HG02623 (cell line): Measurements from ENCODE around the gene UBE2S.

Experiments used
- ATAC-seq: cut with Tn5 transposase; IDR thresholded peaks from one replicate; pipeline ENCODE4 v1.9.1; 2021; ENCODE audit warnings: moderate library complexity; ENCODE audit not compliant: unreplicated experiment

UBE2S gene

DNA sequence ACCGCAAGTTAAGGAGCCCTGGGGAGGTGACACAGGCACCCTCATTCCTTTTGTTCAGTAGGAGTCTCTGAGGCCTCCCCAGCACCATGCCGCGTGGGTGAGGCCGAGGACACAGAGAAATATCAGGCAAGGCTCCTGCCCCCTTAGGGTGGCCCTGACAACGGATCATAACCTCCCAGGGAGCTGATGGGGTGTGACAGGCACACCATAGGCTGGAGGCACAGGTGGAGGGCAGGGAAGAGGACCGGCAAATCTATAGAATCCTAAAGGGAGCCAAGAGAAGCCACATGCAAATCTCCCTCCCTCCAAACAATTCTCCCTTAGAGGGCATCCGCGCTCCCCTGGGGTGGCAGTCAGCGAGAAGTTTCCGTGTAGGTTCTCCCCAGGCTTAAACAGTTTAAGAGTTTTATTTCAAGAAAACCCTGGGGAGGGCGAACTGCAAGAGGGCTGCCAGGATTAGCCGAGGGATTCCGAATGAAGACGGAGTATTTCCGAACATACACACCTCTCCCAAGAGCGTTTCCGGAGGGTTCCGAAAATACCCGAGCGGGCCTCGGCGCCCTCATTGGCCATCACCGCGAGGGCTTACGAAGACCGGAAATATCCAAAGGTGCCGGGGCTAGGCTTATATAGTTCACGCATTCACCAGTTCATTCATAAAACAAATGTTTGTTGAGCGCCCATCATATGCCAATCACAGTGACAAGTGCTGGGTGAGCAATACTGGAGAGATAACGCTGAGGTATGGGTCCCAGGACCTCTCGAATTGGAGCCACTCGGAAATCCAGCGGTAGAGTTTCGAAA is 22.5 kb downstream of the UBE2S start:
- peak; percentile 37 for ATAC-seq

DNA sequence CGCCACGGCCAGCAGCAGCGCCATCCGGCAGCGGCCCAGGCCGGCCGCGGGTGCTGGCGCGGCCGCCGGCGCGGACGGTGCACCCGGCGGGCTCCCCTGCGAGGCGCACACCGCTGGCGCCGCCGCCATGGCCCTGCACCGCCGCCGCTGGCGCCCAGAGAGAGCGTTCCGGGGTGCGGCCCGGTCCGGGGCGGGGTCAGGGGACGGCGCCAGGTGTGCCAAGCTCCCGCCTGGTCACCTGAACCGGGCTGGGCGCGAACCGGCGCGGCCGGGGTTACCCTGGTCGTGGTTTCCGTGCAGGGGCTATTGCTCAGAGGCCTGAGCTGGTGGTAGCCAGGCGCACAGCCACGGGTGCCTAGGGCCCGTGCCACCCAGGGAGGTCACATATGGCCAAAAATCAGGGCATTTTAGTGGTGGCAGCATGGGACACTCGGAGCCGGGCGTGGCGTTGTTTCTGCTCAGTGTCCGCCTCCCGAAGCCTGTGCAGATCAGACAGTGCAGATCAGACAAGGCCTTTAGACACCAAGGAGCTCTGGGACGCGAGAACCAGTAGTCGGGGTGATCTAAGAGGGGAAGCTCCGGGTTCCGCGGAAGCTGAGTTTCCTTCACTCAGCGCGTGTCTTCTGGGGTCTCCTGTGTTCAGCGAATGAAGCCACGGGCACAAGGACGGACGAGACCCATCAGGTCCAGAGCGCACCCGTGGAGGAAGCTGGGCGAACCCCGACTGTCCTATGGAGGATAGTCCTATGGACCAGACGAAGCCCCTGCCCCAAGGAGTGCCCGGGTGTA is 23.3 kb downstream of the UBE2S start, which contains the start of gene TMEM238:
TMEM238 (minus strand) TSS at position 162 of the 789 bp plus-strand sequence; CDS start at position 129, 33 bp downstream.
- ATAC-seq, result no peak

DNA sequence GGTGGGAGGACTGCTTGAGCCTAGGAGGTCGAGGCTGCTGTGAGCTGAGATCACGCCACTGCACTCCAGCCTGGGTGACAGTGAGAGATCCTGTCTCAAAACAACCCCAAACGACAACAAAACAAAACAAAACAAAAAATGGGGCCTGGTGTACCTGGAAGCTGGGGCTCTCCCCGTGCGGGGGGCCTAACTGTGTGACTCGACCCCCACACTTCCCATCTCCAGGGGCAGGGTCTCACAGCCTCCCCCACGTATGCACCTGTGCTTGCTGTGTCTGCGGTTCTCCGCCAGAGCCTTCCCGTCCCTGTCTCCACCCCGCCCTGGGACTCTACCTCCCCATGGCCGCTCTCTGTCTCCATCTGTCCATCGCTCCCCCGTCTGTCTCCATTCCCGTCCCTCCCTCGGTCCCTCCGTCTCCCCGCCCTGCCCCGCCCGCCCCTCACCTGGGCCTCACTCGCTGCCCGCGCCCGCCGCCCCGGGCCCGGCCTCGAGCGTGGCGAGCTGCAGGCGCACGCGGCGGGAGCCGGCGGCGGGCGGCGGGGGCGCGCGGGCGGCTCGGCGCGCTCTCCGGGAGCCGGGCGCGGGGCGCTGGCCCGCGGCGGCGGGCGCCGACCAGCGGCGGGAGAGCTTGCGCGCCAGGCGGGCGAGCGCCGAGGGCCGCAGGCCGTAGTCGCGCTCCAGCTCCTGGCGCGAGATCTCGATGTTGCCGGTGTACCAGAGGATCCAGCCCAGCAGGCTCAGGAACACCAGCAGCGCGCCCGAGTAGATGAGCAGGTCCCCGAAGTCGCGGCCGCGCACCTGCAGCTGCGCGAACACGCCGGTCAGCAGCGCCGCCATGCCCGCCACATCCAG is 24.1 kb downstream of the UBE2S start:
- ATAC-seq, result no peak

DNA sequence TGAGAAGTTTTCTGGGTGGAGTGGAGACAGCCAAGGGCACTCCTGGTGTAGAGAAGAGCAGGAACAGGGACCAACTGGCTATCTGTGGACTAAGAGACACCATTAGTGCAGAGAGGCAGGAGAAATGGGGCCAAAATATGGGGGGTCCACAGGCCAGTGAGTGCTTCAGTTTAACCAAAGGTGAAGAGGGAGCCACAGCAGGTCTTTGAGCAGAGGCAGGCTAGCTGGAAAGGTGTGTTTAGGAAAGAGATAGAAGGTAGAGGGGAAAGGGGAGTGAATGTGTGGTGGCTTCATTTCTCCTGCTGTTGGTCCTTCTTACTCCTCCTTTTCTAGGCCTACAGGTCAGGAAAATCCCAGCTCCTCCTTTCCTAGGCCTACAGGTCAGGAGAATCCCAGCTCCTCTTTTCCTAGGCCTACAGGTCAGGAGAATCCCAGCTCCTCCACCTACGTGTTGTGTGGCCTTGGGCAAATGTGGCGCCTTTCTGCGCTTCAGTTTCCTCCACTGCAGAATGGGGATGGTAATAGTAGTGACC is 25.0 kb downstream of the UBE2S start:
- no peak for ATAC-seq

DNA sequence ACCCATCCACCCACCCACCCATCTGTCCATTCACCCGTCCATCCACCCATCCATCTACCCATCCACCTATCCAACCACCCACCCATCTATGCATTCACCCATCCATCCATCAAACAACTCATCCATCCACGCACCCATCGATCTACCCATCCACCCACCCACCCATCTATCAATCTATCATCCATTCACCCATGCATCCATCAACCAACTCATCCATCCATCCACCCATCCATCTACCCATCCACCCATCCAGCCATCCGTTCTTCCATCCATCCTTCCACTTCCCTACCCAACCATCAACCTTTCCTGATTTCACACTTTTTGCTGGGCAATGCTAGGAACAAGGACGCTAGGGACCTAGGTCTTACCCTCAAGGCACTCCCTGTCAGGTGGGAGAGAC is 25.6 kb downstream of the UBE2S start:
- ATAC-seq, result no peak

DNA sequence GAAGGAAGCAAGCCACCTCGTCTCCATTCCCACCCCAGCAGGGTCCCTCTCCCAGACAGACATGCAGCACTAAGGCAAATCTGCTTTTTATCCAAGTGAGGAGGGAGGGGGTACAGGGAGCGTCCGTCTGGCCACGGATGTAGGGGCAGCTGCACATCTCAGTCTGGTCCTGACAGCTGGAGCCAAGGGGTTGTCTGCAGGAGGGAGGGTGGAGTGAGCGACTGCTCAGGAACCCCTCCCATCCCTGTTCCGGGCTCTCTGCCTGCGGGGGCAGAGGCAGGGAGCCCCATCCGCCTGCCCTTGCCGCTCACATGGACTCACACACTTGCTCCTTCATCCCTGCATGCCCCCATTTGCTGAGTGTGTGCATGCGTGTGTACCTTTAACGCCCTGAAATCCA is 28.4 kb downstream of the UBE2S start:
- no peak for ATAC-seq

DNA sequence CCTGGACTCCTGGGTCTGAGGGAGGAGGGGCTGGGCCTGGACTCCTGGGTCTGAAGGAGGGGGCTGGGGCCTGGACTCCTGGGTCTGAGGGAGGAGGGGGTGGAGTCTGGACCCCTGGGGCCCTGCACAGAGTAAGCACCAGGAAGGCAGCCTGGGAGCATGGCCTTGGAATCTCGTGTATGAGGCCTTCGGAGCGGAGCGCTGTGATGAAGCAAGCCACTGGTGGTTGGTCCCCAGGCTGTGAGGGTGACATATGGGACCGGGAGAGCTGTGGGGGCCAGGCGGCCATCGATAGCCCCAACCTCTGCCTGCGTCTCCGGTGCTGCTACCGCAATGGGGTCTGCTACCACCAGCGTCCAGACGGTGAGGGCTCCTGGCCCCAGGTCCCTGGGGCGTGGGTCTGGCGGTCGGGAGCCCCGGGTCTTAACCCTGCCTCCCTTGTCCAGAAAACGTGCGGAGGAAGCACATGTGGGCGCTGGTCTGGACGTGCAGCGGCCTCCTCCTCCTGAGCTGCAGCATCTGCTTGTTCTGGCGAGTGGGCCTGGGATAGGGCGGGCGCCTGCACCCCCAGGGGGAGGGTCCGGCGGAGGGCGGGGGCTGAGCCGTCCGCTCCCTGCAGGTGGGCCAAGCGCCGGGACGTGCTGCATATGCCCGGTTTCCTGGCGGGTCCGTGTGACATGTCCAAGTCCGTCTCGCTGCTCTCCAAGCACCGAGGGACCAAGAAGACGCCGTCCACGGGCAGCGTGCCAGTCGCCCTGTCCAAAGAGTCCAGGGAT is 30.0 kb downstream of the UBE2S start:
- no peak for ATAC-seq

DNA sequence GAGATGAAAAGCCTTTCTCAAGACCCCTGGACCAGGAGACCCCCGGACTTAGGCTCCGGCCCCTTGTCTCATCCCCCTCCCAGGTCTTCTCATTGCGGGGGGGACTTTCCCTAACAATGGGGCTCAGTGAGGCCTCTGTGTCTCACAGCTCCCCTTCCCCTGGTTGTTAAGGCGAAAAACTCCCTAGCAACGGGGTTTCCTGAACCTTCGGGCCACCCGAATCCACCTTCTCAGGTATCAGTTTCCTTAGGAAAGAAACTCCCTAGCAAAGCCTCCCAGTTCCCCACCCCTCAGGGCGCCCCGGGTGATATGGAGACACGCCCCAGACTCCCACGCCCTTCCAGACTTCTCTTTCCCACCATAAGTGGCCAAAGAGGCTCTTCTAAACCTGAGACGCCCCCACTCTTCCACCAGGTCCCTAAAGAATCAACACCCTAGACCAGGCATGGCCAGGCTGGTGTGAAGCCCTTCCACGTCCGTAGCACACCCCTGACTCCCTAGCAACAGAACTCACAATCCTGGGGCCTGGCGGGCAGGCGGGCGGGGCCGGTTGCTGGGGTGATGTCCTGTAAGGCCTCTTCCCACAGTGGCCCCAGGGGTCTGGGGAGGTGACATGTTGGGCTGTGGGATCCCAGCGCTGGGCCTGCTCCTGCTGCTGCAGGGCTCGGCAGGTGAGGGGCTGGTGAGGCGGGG is 31.2 kb downstream of the UBE2S start, which contains the start of gene TMEM190:
TMEM190 (plus strand) TSS at position 586 of the 693 bp plus-strand sequence; CDS start at position 614, 28 bp downstream.
- ATAC-seq, result no peak

DNA sequence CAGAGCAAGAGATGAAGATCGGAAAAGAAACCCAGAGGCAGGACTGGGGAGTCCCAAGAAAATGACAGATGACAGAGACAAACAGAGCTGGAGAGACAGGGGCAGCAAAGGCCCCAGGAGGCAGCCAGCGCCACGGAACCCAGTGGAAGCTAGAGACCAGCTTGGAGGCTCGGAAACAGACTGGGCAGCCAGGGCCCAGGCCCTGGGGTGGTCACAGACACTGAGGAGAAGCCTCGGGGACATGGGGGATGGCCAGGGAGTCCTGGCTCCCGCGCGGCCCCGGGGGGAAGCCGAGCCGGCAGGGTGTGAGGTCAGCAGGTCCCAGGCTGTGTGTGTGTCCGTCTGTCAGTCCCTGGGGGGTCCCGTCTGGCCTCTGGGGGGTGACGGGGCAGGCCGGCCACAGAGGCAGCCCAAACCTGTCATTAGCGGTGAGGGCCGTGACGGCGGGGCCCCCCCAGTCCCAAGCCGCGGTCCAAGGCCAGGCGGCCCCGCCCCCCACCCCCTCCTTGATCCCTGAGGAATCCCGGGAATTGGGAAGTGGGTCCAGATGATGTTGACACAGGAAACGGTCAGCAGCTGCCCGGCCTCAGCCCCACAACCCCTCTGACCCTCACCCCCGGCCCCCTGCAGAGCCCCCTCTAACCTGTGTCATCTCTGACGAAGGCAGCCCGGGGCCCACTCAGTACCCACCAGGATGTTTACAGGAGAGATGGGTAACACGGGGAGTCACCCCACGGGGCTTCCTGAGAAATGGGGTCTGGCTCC is 33.4 kb downstream of the UBE2S start:
- ATAC-seq, result no peak

DNA sequence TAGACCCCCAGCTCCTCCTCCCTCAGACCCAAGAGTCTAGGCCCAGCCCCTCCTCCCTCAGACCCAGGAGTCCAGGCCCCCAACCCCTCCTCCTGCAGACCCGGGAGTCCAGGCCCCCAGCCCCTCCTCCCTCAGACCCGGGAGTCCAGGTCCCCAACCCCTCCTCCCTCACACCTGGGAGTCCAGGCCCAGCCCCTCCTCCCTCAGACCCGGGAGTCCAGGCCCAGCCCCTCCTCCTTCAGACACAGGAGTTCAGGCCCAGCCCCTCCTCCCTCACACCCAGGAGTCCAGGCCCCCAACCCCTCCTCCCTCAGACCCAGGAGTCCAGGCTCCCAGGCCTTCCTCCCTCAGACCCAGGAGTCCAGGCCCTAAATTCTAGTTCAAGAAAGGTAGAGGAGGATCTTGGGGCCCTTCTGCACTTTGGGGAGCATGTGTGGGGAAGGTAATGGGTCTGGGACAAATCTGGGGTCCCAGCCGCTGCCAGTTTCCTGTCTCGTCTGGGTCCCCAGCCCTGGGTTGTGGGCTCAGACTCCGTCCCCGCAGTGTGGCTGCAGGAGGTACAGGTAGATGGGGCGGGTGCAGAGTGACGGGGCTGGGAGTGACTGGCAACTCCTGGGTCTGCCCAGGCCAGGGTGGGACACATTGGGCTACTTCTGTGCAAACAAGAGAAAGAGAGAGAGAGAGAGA is 34.1 kb downstream of the UBE2S start:
- ATAC-seq, result no peak

DNA sequence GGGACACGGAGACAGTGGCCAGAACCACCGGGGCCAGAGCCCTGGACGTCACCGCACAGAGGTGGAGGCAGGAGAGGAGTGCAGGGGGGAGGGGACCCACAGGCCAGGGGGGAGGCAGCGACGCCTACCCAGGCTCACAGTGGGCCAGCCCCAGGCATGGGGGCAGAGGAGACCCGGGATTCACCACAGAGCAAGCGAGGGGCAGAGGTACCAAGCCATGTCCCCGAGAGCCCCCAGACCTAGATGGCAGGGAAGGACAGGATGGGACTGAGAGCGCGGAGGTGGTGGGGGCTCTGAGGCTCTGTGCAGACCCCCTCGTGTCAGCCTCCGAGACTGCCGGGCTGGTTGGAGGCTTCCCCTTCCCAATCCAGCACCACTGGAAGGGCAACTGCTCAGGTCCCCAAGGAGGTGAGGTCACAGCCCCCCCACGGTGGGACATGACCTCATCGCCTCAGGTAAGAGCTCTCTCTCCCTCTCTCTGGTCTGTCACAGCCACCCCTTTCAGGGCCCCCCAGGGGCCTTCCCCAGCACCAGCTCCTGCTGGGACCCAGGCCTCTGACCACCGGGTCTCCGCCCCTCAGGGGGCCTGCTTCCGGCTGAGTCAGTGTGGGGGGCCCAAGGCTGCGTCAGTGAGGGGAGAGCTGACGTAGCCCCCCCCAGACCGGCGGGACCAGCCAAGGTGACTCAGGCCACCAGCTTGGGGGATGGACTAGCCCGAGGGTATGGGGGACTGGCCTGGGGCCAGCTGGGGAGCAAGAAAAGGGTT is 35.1 kb downstream of the UBE2S start:
- no peak for ATAC-seq

DNA sequence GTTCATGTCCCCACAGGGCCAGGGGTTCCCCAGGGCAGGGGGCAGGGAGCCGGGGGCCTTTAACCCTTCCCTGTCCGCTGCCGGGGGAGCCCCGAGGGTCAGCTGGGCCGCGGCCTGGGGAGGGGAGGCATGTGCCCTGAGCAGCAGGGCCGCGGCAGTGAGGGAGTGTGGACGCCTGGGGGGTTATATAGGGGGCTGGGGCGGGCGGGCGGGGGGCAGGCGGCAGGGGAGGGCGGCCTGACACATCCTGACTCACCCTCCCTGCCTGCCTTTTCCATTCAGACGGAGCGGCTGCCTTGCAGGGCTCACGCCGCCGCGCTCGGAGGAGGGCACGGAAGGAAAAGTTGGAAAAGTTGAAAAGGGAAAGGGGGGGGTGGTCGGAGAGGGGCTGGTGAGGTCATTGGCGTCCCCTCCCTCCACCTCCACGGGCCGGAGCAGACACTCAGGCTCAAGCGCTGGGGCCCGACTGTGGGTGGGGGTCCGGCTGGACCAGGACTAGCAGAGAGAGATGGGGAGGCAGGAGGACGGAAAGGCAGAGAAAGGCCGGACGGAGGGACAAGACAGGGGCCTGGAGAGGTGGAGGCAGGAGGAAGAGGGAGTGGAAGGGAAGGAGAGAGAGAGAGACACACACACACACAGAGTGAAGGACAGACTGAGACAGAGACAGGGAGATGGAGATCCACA is 37.1 kb downstream of the UBE2S start, which contains the start of gene IL11:
IL11 (minus strand) TSS at position 159 of the 684 bp plus-strand sequence; CDS start at position 6, 153 bp downstream.
- no peak for ATAC-seq

DNA sequence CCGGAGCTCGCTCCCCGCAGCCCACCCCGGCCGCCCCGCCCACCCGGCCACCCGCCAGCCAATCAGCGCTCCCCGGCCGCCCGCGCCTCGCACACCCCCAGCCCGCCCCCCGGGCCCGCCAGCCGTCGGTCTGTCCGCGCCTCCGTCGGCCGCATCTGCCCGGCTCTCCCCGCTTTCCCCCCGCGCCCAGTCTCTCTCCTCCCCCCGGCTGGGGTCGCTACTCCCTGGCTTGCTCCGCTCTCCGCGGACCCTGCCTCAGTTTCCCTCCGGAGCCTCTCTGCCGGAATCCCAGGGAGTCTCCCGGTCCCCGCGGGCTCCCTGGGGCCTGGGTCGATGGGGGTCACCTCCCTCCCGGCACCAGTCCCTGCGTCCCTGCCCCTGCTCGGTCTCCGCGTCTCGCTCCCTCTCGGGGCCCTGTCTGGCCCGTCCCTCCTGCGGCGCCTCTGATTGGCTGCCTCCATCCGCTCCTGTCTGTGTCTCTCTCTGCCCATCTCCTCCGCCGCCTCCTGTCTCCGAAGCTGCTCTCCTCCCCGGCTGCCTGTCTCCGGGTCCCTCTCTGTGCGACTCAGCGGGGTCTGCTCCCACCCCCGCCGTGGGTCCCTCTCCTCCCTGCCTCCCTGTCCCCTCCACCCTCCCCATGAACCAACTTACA is 37.8 kb downstream of the UBE2S start:
- no peak for ATAC-seq

DNA sequence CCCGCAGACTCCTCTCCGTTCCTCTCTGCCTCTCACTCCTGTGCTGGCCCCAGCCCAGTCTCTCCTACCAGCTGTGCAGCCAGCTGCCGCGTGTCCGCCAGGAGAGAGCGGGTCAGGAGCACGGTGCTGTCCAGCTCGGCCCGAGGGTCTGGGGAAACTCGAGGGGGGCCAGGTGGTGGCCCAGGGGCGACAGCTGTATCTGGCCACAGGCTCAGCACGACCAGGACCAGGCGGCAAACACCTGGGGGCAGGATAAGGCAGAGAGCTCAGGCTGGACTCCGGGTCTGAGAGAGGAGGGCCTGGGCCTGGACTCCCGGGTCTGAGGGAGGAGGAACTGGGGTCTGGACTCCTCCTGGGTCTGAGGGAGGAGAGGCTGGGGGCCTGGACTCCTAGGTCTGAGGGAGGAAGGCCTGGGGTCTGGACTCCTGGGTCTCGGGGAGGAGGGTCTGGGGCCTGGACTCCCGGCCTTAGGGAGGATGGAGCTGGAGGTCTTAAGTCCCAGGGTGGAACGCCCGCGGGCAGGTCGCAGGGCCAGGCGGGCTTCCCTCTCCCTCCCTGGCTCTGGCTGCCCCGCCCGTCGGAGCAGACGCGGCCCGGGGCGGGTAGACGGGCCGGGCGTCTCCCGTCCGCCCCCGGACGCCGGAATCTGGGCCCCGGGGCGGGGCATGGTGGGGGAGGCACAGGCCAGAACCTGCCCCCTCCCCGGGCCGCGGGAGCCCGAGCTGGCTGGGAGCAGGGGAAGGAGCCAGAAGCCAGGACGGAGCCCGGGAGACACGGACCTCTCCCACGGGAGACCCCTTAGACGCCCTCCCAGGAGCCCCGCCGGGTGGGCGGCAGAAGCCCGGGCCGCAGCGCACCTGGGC is 38.7 kb downstream of the UBE2S start:
- no peak for ATAC-seq

DNA sequence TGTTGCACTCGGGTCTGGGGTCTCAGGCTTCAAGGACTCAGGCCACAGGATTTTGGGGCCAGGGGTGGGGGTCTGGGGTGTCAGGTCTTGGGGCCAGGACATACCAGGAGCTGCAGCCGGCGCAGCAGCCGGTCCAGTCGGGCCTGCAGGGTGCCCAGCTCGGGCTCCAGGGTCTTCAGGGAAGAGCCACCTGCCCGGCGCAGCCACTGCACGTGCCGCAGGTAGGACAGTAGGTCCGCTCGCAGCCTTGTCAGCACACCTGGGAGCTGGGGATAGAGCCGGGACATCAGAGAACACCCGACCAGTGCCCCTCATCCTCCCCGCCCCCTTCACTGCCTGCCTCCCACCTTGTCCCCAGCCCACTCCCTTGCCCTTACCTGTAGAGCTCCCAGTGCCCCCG is 39.5 kb downstream of the UBE2S start:
- no peak for ATAC-seq
